GM12801 (cell line): Measurements from ENCODE around the gene SIK3.

ENCODE experiments used
- TF ChIP-seq, protein P1 (sequence below): IDR thresholded peaks from one replicate; pipeline ENCODE4 v1.5.1; 2011; ENCODE audit warnings: control low read depth; ENCODE audit not compliant: insufficient read length; ENCODE audit errors: extremely low read depth

SIK3 gene

DNA sequence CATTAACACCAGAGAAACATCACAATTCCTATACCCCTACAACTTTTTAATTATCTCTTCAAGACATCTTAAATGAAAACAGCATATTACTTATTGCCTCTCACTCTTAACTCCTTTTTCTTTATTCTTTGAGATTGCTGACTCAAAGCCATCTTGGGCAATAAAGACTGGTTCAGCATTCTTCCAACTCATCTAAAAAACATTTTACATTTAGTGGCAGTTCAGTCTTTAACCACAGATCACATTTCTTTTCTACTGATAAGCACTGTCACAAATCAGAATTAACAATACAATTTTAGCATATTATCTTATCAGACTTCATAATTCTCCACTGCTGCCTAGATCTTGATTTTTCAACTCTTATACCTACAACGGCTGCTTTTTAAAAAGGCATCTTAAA lies 34.0 kb downstream of the SIK3 start:
- TF ChIP-seq, protein P1, sequence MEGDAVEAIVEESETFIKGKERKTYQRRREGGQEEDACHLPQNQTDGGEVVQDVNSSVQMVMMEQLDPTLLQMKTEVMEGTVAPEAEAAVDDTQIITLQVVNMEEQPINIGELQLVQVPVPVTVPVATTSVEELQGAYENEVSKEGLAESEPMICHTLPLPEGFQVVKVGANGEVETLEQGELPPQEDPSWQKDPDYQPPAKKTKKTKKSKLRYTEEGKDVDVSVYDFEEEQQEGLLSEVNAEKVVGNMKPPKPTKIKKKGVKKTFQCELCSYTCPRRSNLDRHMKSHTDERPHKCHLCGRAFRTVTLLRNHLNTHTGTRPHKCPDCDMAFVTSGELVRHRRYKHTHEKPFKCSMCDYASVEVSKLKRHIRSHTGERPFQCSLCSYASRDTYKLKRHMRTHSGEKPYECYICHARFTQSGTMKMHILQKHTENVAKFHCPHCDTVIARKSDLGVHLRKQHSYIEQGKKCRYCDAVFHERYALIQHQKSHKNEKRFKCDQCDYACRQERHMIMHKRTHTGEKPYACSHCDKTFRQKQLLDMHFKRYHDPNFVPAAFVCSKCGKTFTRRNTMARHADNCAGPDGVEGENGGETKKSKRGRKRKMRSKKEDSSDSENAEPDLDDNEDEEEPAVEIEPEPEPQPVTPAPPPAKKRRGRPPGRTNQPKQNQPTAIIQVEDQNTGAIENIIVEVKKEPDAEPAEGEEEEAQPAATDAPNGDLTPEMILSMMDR, result no peak

GRCh38 chr11:117062498-117062897 lies 35.7 kb downstream of the SIK3 start:
- TF ChIP-seq, protein P1, result no peak

DNA sequence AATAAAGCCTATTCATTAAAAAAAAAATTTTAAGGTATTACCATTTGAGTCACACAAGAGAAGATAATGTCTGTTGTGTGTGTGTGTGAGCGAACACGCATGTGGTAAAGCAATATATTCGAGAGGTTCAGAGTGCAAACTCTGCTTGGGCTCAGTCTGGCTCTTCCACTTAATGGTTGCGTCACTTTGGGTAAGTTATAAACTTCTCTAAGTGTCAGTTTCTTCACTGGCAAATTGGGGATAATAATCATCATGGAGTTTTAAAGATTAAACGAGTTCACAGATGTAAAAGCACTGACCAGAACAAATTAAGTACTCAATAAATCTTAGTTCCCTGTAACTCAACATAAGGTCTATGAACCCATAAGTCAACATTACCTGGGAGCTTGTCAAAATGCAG lies 37.0 kb downstream of the SIK3 start:
- TF ChIP-seq, protein P1, result no peak

- TF ChIP-seq, protein P1, result no peak
Measured at GRCh38 chr11:117059611-117060148, 38.5 kb downstream of the SIK3 start.

- TF ChIP-seq, protein P1, result no peak
Measured at GRCh38 chr11:117058761-117059261, 39.4 kb downstream of the SIK3 start.

- TF ChIP-seq, protein P1, result no peak
Measured at GRCh38 chr11:117057727-117058126, 40.5 kb downstream of the SIK3 start.

DNA sequence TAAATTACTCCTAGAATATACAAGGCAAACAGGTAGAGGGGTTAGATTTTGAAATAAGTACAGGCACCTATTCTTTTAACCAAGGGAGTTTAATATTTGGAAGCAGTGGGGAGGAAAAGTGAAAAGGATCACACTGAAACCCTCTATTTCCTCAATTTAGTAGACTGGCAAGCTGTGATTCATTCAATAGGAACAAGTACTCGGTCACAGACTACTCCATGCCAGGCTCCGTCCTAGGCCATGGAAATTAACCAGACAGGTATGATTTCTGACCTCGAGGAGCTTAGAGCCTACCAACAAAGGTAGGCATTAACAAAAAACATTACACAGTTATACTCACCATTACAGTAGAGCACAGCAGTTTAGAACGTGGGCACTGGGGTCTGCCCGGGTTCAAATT lies 40.9 kb downstream of the SIK3 start:
- TF ChIP-seq, protein P1, result no peak
